ENCODE results near the gene SMC1B.

DNA sequence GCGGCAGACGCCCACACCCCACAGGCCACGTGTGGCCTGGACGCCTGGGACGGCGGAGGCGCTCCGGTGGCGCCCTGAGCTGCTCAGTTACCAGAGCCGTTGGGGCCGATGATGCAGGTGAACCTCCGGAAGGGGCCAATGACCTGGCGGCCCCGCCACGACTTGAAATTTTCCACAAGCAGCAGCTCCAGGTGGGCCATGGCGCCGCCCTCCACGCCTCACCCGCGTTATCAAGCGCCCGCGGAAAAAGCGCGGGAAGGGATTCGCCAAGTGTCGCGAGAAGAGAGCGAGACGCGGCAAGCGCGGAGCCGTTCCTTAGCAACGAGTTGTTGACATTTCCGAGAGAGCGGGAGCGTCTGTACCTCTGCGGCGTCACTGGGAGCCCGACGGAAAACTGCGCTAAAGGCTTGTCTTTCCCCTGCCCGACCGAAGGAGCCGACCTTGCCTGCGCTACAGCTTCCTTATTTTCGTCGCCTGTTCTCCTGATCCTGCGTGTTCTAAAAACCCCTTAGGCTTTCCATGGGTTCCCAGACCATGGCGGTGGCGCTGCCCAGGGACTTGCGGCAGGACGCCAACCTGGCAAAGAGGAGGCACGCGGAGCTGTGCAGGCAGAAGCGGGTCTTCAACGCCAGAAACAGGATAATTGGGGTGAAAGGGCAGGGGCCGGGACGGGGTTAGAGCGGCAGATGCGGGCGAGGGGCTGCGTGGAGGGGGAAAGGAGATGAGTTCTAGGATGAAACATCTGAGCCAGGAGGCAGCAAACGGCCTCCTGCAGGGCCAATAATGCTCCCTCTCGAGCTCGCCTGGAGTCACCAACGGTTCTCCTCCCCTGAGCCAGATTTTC is at the start of gene SMC1B, which contains the start of gene RIBC2:
- TF ChIP-seq, protein P1, sequence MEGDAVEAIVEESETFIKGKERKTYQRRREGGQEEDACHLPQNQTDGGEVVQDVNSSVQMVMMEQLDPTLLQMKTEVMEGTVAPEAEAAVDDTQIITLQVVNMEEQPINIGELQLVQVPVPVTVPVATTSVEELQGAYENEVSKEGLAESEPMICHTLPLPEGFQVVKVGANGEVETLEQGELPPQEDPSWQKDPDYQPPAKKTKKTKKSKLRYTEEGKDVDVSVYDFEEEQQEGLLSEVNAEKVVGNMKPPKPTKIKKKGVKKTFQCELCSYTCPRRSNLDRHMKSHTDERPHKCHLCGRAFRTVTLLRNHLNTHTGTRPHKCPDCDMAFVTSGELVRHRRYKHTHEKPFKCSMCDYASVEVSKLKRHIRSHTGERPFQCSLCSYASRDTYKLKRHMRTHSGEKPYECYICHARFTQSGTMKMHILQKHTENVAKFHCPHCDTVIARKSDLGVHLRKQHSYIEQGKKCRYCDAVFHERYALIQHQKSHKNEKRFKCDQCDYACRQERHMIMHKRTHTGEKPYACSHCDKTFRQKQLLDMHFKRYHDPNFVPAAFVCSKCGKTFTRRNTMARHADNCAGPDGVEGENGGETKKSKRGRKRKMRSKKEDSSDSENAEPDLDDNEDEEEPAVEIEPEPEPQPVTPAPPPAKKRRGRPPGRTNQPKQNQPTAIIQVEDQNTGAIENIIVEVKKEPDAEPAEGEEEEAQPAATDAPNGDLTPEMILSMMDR (IDR thresholded peaks at IDR 0.05 in 2 of 3, conservative IDR thresholded peaks at IDR 0.05 in 1 of 3; ENCODE audit: insufficient read depth in 2 of 3, low read depth in 1 of 3, low read length in 3 of 3) = no peak
- TF ChIP-seq, protein P2, sequence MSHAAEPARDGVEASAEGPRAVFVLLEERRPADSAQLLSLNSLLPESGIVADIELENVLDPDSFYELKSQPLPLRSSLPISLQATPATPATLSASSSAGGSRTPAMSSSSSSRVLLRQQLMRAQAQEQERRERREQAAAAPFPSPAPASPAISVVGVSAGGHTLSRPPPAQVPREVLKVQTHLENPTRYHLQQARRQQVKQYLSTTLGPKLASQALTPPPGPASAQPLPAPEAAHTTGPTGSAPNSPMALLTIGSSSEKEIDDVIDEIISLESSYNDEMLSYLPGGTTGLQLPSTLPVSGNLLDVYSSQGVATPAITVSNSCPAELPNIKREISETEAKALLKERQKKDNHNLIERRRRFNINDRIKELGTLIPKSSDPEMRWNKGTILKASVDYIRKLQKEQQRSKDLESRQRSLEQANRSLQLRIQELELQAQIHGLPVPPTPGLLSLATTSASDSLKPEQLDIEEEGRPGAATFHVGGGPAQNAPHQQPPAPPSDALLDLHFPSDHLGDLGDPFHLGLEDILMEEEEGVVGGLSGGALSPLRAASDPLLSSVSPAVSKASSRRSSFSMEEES (CRISPR knock-in tag; IDR thresholded peaks at IDR 0.05) = no peak
- TF ChIP-seq HDAC3 (IDR thresholded peaks at IDR 0.05; ENCODE audit: borderline replicate concordance, partially characterized antibody) = no peak

Measured in K562 (cell line).